Fibroblast of peridontal ligament (primary cell): Measurements from ENCODE around the gene NR2F1.

Source experiments
- DNase-seq: peaks from one replicate; pipeline ENCODE4 v3.0.0-alpha.2; 2010; ENCODE audit errors: extremely low read depth

The NR2F1 gene

DNA sequence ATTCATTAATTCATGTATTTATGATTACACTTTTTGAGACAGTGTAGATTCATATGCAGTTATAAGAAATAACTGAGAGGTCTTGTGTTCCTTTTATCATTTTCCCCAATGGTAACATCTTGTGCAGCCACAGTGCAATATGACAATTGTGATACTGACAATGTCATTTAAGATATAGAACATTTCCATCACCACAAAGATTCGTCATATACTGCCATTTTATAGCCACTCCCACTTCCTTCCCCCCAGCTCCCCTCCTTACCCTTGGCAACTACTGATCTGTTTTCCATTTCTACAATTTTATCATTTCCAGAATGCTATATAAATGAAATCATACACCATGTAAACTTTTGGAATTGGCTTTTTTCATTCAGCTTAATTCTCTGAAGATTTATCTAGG is 53.8 kb downstream of the NR2F1 start:
- DNase-seq: no peak

DNA sequence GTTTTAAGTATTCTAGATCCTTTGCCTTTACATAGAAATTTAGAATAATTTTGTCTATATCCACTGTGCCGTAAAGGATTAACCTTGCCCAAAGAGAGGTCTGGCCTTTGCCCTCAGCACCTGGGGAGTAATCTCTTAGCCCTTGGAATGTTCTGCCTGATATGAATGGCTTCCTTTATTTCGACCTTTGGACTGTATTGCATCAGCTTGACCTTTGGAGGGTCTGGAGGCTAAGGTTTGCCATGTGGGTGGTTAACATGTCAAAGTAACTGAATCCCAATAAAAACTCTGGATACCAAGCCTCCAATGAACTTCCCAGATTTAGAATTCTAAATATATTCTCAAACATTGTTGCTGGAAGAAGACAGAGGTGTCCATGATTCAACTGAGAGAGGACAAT is 54.7 kb downstream of the NR2F1 start:
- no peak for DNase-seq

DNA sequence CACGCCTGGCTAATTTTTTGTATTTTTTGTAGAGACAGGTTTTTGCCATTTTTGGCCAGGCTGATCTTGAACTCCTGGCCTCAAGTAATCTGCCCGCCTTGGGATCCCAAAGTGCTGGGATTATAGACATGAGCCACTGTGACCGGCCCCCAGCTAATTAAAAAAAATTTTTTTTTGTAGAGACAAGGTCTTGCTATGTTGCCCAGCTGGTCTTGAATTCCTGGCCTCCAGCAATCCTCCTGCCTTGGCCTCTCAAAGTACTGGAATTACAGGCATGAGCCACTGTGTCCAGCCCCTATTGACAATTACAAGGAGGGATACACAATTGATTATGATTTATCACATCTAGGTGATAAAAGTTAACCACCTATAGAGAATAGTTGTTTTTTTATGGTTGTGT is 59.5 kb downstream of the NR2F1 start:
- DNase-seq: no peak
